CD8-positive, alpha-beta memory T cell (primary cell): ENCODE data around the gene AJUBA. TPM values are rescaled to one million over a fixed set of nuclear protein-coding genes. Genes with fewer than 3 reads are reported as not detected.

Experiments used
- CTCF ChIA-PET: fragments of 350-600 bp; sonication (Branson Sonifier 250); formaldehyde crosslinking; loops from one replicate; lab custom pipeline; 2021; ENCODE audit warnings: antibody characterized with exemption; lab: Charles Lee
- POLR2A ChIA-PET: fragments of 350-600 bp; sonication (Branson Sonifier 250); formaldehyde crosslinking; loops from one replicate; lab custom pipeline; 2021; ENCODE audit warnings: antibody characterized with exemption; lab: Charles Lee
- DNase-seq, 5 donors: peaks; one replicate each; pipeline versions ENCODE4 v3.0.0 to v3.0.0-alpha.2; 2020 to 2022; ENCODE audit warnings: mixed read lengths in 1 of 5
- H3K27ac ChIP-seq: one replicate; pipeline ENCODE4 v1.7.0; 2013; ENCODE audit warnings: low read depth, mild to moderate bottlenecking, low read length, moderate library complexity
- H3K27me3 ChIP-seq: 2 replicates; pipeline ENCODE4 v1.7.0; 2013; ENCODE audit warnings: low read length, mild to moderate bottlenecking; ENCODE audit not compliant: insufficient read depth, poor library complexity, severe bottlenecking
- H3K36me3 ChIP-seq: 2 replicates; pipeline ENCODE4 v1.7.0; 2013; ENCODE audit warnings: mild to moderate bottlenecking, low read length, moderate library complexity; ENCODE audit not compliant: insufficient read depth
- H3K4me1 ChIP-seq: 2 replicates; pipeline ENCODE4 v1.7.0; 2013; ENCODE audit warnings: mild to moderate bottlenecking, low read length, moderate library complexity; ENCODE audit not compliant: insufficient read depth
- H3K4me3 ChIP-seq: 2 replicates; pipeline ENCODE4 v1.7.0; 2013; ENCODE audit warnings: mild to moderate bottlenecking, low read length
- H3K9me3 ChIP-seq: 2 replicates; pipeline ENCODE4 v1.7.0; 2013; ENCODE audit warnings: mild to moderate bottlenecking, low read length
- H3K27ac Mint-ChIP-seq, 8 donors: one replicate each; pipeline ENCODE4 v1.8.0; 2020 to 2021; ENCODE audit warnings: mixed read lengths in 8 of 8, mild to moderate bottlenecking in 6 of 8, inconsistent platforms in 3 of 8, moderate library complexity in 3 of 8
- H3K27me3 Mint-ChIP-seq, 2 donors: one replicate each; pipeline ENCODE4 v1.8.0; 2020 to 2021; ENCODE audit warnings: mixed read lengths in 2 of 2, mild to moderate bottlenecking in 1 of 2, moderate library complexity in 1 of 2
- H3K36me3 Mint-ChIP-seq, 3 donors: one replicate each; pipeline ENCODE4 v1.8.0; 2020 to 2021; ENCODE audit warnings: mixed read lengths in 3 of 3, inconsistent platforms in 1 of 3, mild to moderate bottlenecking in 1 of 3
- H3K4me1 Mint-ChIP-seq, 3 donors: one replicate each; pipeline ENCODE4 v1.8.0; 2020 to 2021; ENCODE audit warnings: mixed read lengths in 3 of 3, inconsistent platforms in 1 of 3, mild to moderate bottlenecking in 1 of 3
- H3K4me3 Mint-ChIP-seq, 7 donors: one replicate each; pipeline ENCODE4 v1.8.0; 2020 to 2021; ENCODE audit warnings: mixed read lengths in 7 of 7, mild to moderate bottlenecking in 6 of 7, moderate library complexity in 4 of 7, inconsistent platforms in 2 of 7
- H3K9me3 Mint-ChIP-seq, 5 donors: one replicate each; pipeline ENCODE4 v1.8.0; 2020 to 2022; ENCODE audit warnings: mixed read lengths in 5 of 5, mild to moderate bottlenecking in 3 of 5, moderate library complexity in 2 of 5, inconsistent platforms in 1 of 5
- polyA plus RNA-seq: library from polyadenylated mRNA; unstranded; fragments of 300-500 nt; fragmentation: Illumina TruSeq; gene quantifications from one replicate; pipeline ENCODE4 v1.2.3, GENCODE V29; 2021
- total RNA-seq, 2 experiments: library from RNA; stranded (reverse); gene quantifications; one replicate each; pipeline ENCODE4 v1.2.3, GENCODE V29; 2021

The AJUBA gene
- total and polyA plus RNA-seq, 3 experiments from 2014 or later, result 0.64 to 1.2 (median 0.90) TPM

DNA sequence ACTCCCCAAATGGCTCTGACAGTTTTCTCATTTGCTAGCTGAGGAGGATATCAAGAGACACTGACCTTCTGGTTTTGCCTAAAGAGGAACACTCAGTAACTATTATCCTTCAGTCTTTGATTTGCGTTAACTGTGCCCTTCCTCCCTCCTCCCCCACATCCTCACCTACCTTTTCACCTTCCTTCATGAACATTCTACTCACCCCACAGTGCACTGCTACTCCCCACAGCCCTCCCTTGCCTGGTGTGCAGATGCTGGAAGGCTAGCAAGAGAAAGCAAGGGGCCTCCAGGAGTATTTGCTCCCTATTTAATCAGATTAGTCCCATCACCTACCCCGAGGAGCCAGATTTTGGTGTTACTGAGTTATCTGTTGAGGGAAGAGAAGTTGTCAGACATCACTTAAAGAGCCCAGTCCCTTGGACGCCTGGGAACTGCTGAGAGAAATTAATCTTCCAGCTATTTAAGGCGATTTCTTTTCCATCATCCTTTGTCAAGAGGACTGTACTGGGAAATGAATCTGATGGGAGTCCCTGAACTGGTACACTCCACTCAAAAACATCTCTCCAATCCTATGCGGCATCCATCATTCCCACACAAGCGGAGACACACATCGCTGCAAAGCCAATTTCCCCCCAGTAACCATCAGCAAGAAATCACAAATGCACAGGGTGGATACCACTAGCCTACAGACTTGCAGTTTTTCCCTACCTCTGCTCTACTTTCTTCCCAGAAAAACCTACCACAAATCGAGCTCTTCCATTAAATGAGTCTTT is 40.9 kb upstream of the AJUBA start:
- H3K27me3 ChIP-seq, result no peaks in the 10 kb centered on the region
- Mint-ChIP-seq H3K27me3 (no peaks in the 10 kb centered on the region), H3K4me3 (no peak overlapping the region), H3K36me3 (peaks cover 8 to 33% (median 16%) of the 10 kb centered on the region in 3 donors), H3K9me3 (no peaks in the 10 kb centered on the region), H3K4me1 (peaks cover 11 to 27% (median 17%) of the 10 kb centered on the region in 3 donors), H3K27ac (peak overlapping the region in 2 of 8 donors; percentile 18 to 51)
- H3K4me3 ChIP-seq, result no peak overlapping the region
- H3K9me3 ChIP-seq, result no peaks in the 10 kb centered on the region
- peaks cover 12% of the 10 kb centered on the region for H3K36me3 ChIP-seq
- no peak for DNase-seq
- peaks cover 46% of the 10 kb centered on the region for H3K4me1 ChIP-seq
- ChIA-PET CTCF (interaction anchor here (0.8 to 1.6 kb wide), 5 partner anchors 12 to 453 kb away, joined by 3 to 4 read pairs (median 3); partner anchors contain the start of gene CDH24), POLR2A (interaction anchor here (0.6 to 2.4 kb wide), 3 partner anchors 16 to 433 kb away, joined by 3 to 10 read pairs (median 4); no protein-coding TSS in a partner anchor)
- H3K27ac ChIP-seq, result no peak overlapping the region

DNA sequence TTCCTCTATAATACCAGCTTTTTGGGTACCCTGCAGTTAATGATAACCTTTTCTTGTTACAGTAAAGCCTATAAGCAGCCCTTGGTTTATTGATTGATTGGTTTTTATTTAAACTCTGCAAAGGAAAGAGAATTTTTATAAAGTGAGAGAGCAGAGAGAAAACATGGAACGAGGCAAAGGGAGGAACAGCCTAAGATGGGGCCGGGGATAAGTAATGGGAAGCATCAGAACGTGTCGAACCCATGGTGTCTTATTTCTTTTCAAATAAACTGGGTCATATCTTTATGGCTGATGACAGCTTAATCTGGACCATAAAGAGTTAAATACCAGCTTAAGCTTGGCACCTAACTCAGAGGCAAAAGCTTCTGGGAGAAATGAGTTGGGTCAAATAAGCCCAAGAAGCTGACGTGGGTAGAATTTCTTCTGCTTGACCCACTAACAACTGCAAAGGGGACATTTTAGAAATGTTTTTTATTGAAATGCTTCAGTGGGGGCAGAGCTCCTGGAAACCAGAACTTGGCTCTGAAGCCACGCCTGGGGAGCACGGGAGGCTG is 39.6 kb upstream of the AJUBA start:
- Mint-ChIP-seq H3K4me1 (peaks cover 6 to 24% (median 11%) of the 10 kb centered on the region in 3 donors), H3K4me3 (no peak overlapping the region), H3K27me3 (no peaks in the 10 kb centered on the region), H3K27ac (no peak overlapping the region), H3K9me3 (no peaks in the 10 kb centered on the region), H3K36me3 (peaks cover 8 to 27% (median 16%) of the 10 kb centered on the region in 3 donors)
- H3K4me3 ChIP-seq, result no peak overlapping the region
- CTCF ChIA-PET, result interaction anchor here (0.9 to 1.2 kb wide), 3 partner anchors 15 to 36 kb away, joined by 3 to 6 read pairs (median 4); partner anchors contain the start of gene CDH24
- DNase-seq, result no peak
- H3K4me1 ChIP-seq, result peaks cover 46% of the 10 kb centered on the region
- H3K27me3 ChIP-seq, result no peaks in the 10 kb centered on the region
- peaks cover 12% of the 10 kb centered on the region for H3K36me3 ChIP-seq
- H3K9me3 ChIP-seq, result no peaks in the 10 kb centered on the region
- H3K27ac ChIP-seq, result no peak overlapping the region
- POLR2A ChIA-PET, result no interaction called here

DNA sequence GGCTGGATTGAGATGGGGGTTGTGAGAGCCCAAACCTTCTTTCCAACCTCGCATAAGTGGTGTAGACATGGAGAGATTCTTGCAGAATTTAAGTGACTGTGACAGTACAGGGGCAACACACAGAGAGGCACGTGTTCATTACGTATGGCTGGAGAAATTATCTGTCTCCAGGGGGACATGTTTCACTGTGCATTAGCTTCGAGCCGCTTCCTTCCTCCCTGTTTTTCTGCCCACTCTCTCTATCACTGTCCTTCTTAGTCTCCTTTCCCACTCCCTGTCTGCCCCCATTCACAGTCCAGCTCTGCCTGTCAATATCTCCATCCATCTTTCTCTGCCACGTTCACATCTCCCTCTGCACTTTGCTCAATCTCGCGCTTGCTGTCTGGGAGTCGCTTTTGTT is 39.1 kb upstream of the AJUBA start:
- H3K36me3 Mint-ChIP-seq, result peaks cover 8 to 27% (median 16%) of the 10 kb centered on the region in 3 donors
- ChIA-PET POLR2A (no interaction called here), CTCF (interaction anchor here (0.9 to 1.2 kb wide), 2 partner anchors 14 to 26 kb away, joined by 3 to 4 read pairs; no protein-coding TSS in a partner anchor)
- Histone ChIP-seq H3K27me3 (no peaks in the 10 kb centered on the region), H3K4me3 (peak overlapping the region; percentile 7), H3K9me3 (no peaks in the 10 kb centered on the region), H3K36me3 (peaks cover 12% of the 10 kb centered on the region), H3K27ac (no peak overlapping the region), H3K4me1 (peaks cover 46% of the 10 kb centered on the region)
- no peak overlapping the region for H3K27ac Mint-ChIP-seq
- no peak overlapping the region for H3K4me3 Mint-ChIP-seq
- no peaks in the 10 kb centered on the region for H3K9me3 Mint-ChIP-seq
- no peaks in the 10 kb centered on the region for H3K27me3 Mint-ChIP-seq
- no peak for DNase-seq
- H3K4me1 Mint-ChIP-seq, result peaks cover 6 to 24% (median 11%) of the 10 kb centered on the region in 3 donors

DNA sequence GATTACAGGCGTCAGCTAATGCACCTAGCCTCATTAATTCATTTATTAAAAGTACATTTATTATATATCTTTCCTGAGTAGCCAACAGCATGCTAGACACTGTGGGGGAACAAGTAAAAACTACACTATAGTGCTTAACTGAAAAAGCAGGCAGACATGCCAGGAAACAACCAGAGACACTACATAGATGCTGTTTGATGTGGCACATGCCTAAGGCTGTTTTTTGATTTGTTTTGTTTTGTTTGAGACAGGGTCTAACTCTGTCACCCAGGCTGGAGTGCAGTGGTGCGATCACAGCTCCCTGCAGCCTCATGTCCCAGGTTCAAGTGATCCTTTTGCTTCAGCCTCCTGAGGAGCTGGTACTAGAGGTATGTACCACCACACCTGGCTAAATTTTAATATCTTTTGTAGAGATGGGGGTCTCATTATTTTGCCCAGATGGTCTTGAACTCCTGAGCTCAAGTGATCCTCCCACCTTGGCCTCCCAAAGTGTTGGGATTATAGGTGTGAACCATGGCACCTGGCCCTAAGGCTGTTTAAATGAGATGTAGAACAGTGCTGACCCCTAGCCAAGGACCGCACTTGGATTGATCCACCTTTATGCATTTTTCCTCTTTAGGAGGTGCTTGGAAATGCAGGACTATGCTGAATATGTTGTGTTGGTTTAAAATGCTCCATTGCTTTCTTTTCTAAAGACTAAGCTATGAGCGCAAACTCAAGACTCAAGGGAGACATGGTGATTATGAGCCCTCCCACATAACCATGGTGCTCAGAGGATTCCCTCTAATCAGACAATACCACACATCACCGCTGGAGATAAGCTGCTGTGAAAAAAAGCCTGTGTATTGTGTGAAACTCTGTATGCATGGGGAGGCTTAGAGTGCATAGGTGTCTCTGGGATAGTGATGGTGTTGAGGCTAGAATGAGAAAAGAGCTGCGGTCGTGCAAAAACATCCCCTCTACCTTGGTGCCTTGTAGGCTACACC is 38.1 kb upstream of the AJUBA start:
- H3K27ac ChIP-seq, result no peak overlapping the region
- CTCF ChIA-PET, result interaction anchor here (1.0 to 1.5 kb wide), 4 partner anchors 8 to 49 kb away, joined by 3 to 5 read pairs (median 3); no protein-coding TSS in a partner anchor
- H3K36me3 Mint-ChIP-seq, result peaks cover 2 to 17% (median 11%) of the 10 kb centered on the region in 3 donors

DNA sequence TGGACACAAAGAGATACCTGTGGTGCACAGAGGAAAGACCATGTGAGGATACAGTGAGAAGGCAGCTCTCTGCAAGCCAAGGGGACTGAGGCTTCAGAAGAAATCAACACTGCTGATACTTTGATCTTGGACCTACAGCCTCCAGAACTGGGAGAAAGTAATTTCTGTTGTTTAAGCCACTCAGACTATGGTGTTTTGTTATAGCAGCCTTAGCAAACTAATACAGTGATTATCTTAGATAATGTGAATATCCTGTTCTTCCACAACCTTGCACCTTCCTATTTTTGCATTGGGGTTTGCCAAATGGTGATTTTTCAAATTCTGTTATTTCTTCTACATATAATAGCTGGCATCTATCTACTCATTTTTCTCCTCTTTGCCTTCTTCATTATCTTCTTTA is 35.8 kb upstream of the AJUBA start:
- Histone ChIP-seq H3K27ac (no peak overlapping the region), H3K27me3 (no peaks in the 10 kb centered on the region), H3K4me1 (peaks cover 27% of the 10 kb centered on the region), H3K9me3 (no peaks in the 10 kb centered on the region), H3K36me3 (no peaks in the 10 kb centered on the region), H3K4me3 (no peak overlapping the region)
- Mint-ChIP-seq H3K4me1 (peaks cover 0 to 3% (median 0%) of the 10 kb centered on the region in 3 donors), H3K27me3 (no peaks in the 10 kb centered on the region), H3K4me3 (no peak overlapping the region), H3K36me3 (peaks cover 0 to 2% (median 2%) of the 10 kb centered on the region in 3 donors), H3K27ac (no peak overlapping the region), H3K9me3 (no peaks in the 10 kb centered on the region)
- ChIA-PET CTCF (interaction anchor here (1.2 kb wide), 1 partner anchor 32 kb away, joined by 3 read pairs; no protein-coding TSS in a partner anchor), POLR2A (no interaction called here)
- DNase-seq, result no peak

More for the DNA sequence above, 38.1 kb upstream of the AJUBA start:
- H3K27ac Mint-ChIP-seq, result peak overlapping the region in 1 of 8 donors; percentile 68
- H3K4me1 Mint-ChIP-seq, result peaks cover 4 to 21% (median 8%) of the 10 kb centered on the region in 3 donors
- no peaks in the 10 kb centered on the region for H3K27me3 ChIP-seq
- peaks cover 3% of the 10 kb centered on the region for H3K36me3 ChIP-seq
- H3K4me3 Mint-ChIP-seq, result no peak overlapping the region
- no peaks in the 10 kb centered on the region for H3K9me3 ChIP-seq
- H3K27me3 Mint-ChIP-seq, result no peaks in the 10 kb centered on the region
- no peaks in the 10 kb centered on the region for H3K9me3 Mint-ChIP-seq
- DNase-seq, result no peak
- peak overlapping the region; percentile 7 for H3K4me3 ChIP-seq
- peaks cover 40% of the 10 kb centered on the region for H3K4me1 ChIP-seq
- POLR2A ChIA-PET, result no interaction called here

DNA sequence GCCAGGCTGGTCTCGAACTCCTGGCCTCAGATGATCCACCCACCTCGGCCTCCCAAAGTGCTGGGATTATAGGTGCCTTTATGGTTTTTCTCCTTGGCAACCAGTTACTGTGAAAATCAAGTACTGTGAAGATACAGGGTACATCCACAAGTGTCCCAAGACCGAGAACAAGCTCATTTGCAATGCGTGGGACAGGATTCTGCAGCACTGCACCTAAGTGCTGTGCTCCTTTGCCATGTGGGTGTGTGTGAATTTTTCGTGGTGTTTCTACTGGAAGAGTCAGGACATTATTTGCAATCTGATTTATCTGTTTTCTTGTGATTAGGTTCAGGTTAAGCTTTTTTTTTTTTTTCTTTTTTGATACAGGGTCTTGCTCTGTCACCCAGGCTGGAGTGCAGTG is 34.7 kb upstream of the AJUBA start:
- H3K27me3 Mint-ChIP-seq, result no peaks in the 10 kb centered on the region
- POLR2A ChIA-PET, result interaction anchor here (0.5 kb wide), 1 partner anchor 17 kb away, joined by 3 read pairs; no protein-coding TSS in a partner anchor
- H3K9me3 Mint-ChIP-seq, result no peaks in the 10 kb centered on the region
- CTCF ChIA-PET, result interaction anchor here (1.6 to 3.0 kb wide), 2 partner anchors 10 kb away, joined by 3 to 14 read pairs; no protein-coding TSS in a partner anchor
- H3K4me1 ChIP-seq, result peaks cover 19% of the 10 kb centered on the region
- H3K4me3 ChIP-seq, result no peak overlapping the region
- no peaks in the 10 kb centered on the region for H3K27me3 ChIP-seq
- no peak overlapping the region for H3K27ac ChIP-seq
- H3K27ac Mint-ChIP-seq, result peak overlapping the region in 1 of 8 donors; percentile 58
- peaks cover 0 to 2% (median 0%) of the 10 kb centered on the region in 3 donors for H3K36me3 Mint-ChIP-seq
- H3K36me3 ChIP-seq, result no peaks in the 10 kb centered on the region
- H3K4me3 Mint-ChIP-seq, result peak overlapping the region in 1 of 7 donors; percentile 10
- no peak for DNase-seq
- no peaks in the 10 kb centered on the region for H3K9me3 ChIP-seq
- no peaks in the 10 kb centered on the region for H3K4me1 Mint-ChIP-seq

DNA sequence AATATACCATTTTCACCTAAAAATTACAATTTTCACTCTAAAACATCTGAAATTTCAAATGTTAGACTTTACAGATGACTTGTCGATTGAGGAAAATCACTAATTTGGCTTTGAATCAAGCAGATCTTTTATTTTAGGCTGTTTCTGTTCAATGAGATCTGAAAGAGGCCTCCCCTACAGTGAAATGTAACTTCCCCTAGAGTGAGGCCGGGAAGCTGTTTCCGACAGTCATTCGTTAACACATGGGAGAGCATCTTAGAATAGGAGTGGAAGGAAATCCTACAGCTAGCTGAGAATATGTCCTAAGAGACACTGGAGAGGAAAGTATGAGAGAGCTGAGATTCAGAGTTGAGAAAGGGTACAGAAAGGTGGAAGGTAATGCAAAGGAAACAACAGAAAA is 33.3 kb upstream of the AJUBA start:
- Mint-ChIP-seq H3K27ac (no peak overlapping the region), H3K27me3 (no peaks in the 10 kb centered on the region), H3K4me3 (no peak overlapping the region), H3K4me1 (peaks cover 2 to 5% (median 4%) of the 10 kb centered on the region in 3 donors), H3K36me3 (no peaks in the 10 kb centered on the region), H3K9me3 (no peaks in the 10 kb centered on the region)
- Histone ChIP-seq H3K27me3 (no peaks in the 10 kb centered on the region), H3K4me1 (peaks cover 5% of the 10 kb centered on the region), H3K9me3 (no peaks in the 10 kb centered on the region), H3K4me3 (no peak overlapping the region), H3K36me3 (no peaks in the 10 kb centered on the region), H3K27ac (no peak overlapping the region)
- ChIA-PET CTCF (interaction anchor here (1.6 to 5.8 kb wide), 4 partner anchors 9 to 42 kb away, joined by 3 to 32 read pairs (median 10); partner anchors contain the start of gene CDH24), POLR2A (no interaction called here)
- no peak for DNase-seq
